ENCODE data around the gene CAPS2. TPM values are rescaled to one million over a fixed set of nuclear protein-coding genes. Genes with fewer than 3 reads are reported as not detected.
A peak's percentile ranks its signal among the peaks of the same experiment; 100 is the strongest.

CAPS2 gene
- total and polyA plus RNA-seq, 8 donors, result 1.3 to 74.7 (median 2.7) TPM

DNA sequence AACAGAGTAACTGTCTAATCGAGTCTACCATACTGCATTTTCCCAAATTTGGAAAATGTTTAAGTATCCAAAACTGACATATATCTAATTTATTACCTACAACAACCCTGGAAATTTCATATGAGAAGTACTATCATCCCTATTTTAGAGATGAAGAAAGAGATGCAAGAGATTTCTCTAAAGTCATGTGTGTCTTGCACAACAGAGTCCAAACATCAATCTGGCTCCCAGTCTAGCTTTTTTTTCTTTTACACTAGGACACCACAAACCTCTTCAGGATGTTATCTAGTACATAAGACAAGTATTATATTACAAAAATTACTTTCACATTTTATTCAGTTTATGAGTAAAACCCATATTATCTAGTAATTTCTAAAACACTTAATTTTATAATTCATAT, 39.1 kb downstream of the CAPS2 start:
- Histone ChIP-seq H3K9me3 (no peaks in the 10 kb centered on the region), H3K27me3 (no peaks in the 10 kb centered on the region), H3K36me3 (no peaks in the 10 kb centered on the region), H3K27ac (no peak overlapping the region), H3K4me1 (no peaks in the 10 kb centered on the region), H3K4me3 (no peak overlapping the region)
- intact Hi-C loops (cut with DNase I; ENCODE audit: low total_unique reads), result no loop called here
- 91 to 94% (median 93%) methylated on average over 1 of the region's 1 CpG for WGBS, 5 donors
- DNase-seq, result no peak
- TF ChIP-seq EP300 (IDR thresholded peaks at IDR 0.05) (no peak), POLR2AphosphoS5 (IDR thresholded peaks at IDR 0.05) (no peak), CTCF (IDR thresholded peaks at IDR 0.05) (no peak), POLR2A (IDR thresholded peaks at IDR 0.05) (no peak)

DNA sequence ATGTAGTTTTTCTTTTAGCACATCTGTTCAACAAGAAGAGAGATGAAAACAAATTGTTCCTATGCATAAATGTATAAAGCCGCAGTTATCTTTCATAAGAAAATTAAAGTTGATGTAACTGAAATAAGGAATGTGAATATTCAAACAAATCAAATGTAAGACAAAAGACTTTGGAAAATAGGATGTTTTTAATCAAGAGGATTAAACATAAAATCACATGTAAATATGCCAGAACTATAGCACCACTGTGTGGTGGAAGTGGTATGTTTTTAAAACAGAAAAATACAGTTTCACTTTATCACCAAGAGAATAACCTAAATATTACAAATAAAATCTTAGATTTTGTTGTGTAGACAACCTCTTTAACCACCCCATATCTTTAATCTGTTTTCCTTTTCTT, 40.4 kb downstream of the CAPS2 start:
- Histone ChIP-seq H3K4me1 (no peaks in the 10 kb centered on the region), H3K27ac (no peak overlapping the region), H3K4me3 (no peak overlapping the region), H3K9me3 (no peaks in the 10 kb centered on the region), H3K36me3 (no peaks in the 10 kb centered on the region), H3K27me3 (no peaks in the 10 kb centered on the region)
- intact Hi-C loops (cut with DNase I; ENCODE audit: low total_unique reads), result no loop called here
- TF ChIP-seq EP300 (IDR thresholded peaks at IDR 0.05), result no peak
- no peak for TF ChIP-seq CTCF (IDR thresholded peaks at IDR 0.05)
- no peak for TF ChIP-seq POLR2AphosphoS5 (IDR thresholded peaks at IDR 0.05)
- no peak for TF ChIP-seq POLR2A (IDR thresholded peaks at IDR 0.05)
- WGBS, 5 donors, result 68 to 88% (median 79%) methylated on average over 1 of the region's 1 CpG
- peak in 1 of 2 donors; percentile 24 for DNase-seq

DNA sequence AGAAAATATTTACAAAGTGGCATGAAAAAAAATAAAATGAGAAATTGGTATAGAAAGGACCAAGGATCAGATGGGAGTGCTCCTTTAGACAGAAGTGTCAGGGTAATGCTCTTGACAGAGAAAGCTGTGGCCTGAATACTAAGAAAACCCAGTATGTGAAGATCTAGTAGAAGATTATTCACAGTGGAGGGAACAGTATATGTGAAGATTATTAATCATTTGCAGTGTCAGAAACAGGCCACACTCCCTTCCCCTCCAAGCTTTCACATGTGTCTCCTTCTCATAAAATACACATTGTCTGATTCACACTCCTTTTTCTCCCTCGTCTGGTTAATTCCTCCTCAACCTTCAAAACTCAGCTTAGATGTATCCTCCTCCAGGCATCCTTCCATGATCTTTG, 41.3 kb downstream of the CAPS2 start:
- no peak for TF ChIP-seq POLR2A (IDR thresholded peaks at IDR 0.05)
- no peak for TF ChIP-seq EP300 (IDR thresholded peaks at IDR 0.05)
- TF ChIP-seq CTCF (IDR thresholded peaks at IDR 0.05), result no peak
- no peak for TF ChIP-seq POLR2AphosphoS5 (IDR thresholded peaks at IDR 0.05)
- Histone ChIP-seq H3K36me3 (no peaks in the 10 kb centered on the region), H3K27me3 (no peaks in the 10 kb centered on the region), H3K4me1 (no peaks in the 10 kb centered on the region), H3K9me3 (no peaks in the 10 kb centered on the region), H3K27ac (no peak overlapping the region), H3K4me3 (no peak overlapping the region)
- 45 to 80% (median 65%) methylated on average over 1 of the region's 1 CpG for WGBS, 5 donors
- intact Hi-C loops (cut with DNase I; ENCODE audit: low total_unique reads), result no loop called here
- DNase-seq, result no peak

GRCh38 chr12:75275702-75276101, 54.4 kb downstream of the CAPS2 start:
- intact Hi-C loops (cut with DNase I; ENCODE audit: low total_unique reads), result no loop called here
- TF ChIP-seq POLR2A (IDR thresholded peaks at IDR 0.05) (no peak), POLR2AphosphoS5 (IDR thresholded peaks at IDR 0.05) (no peak), EP300 (IDR thresholded peaks at IDR 0.05) (no peak), CTCF (IDR thresholded peaks at IDR 0.05) (no peak)
- DNase-seq, result no peak
- H3K4me1 ChIP-seq, result no peaks in the 10 kb centered on the region
- 68 to 86% (median 78%) methylated on average over 2 of the region's 2 CpGs for WGBS, 5 donors
- no peaks in the 10 kb centered on the region for H3K9me3 ChIP-seq
- no peaks in the 10 kb centered on the region for H3K36me3 ChIP-seq
- no peak overlapping the region for H3K27ac ChIP-seq
- H3K4me3 ChIP-seq, result no peak overlapping the region
- H3K27me3 ChIP-seq, result no peaks in the 10 kb centered on the region

All from stomach (tissue), 9 donors.